Suprapubic skin (tissue), 4 donors: ENCODE measurements around the gene GFI1B.

ENCODE experiments used
- EP300 ChIP-seq: sonication (generic); formaldehyde crosslinking; IDR thresholded peaks from one replicate; pipeline ENCODE4 v1.6.1; 2017; ENCODE audit warnings: antibody characterized with exemption
- POLR2A ChIP-seq, 2 donors: fragments of 450-650 bp; IDR thresholded peaks; one replicate each; pipeline ENCODE4 v1.6.1; 2017; ENCODE audit warnings: antibody characterized with exemption in 2 of 2, mild to moderate bottlenecking in 2 of 2, moderate library complexity in 2 of 2
- POLR2AphosphoS5 ChIP-seq, 3 donors: sonication (generic); formaldehyde crosslinking; IDR thresholded peaks; one replicate each; pipeline ENCODE4 v1.6.1; 2017; ENCODE audit warnings: antibody characterized with exemption in 3 of 3
- TF ChIP-seq, protein P1 (sequence below), 2 donors: fragments of 200-600 bp in 1 of 2; fragments of 450-650 bp in 1 of 2; sonication (generic) in 1 of 2; IDR thresholded peaks; one replicate each; pipeline ENCODE4 v1.5.1; 2016 to 2019; ENCODE audit warnings: antibody characterized with exemption in 2 of 2, mild to moderate bottlenecking in 1 of 2, moderate library complexity in 1 of 2

DNA sequence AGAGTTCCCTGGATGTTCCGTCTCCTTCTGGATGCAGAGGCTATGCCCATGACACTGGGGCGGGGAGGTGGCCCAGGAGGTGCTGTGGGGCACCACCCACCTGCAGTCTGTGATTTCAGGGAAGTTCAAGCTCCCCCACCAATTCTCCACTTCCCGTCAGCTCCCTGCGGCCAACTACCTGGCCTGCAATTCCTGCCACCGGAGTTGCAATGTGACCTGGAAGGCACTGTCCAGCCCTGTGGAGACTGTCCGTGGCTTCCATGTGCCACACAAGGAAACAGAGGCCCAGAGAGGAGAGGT lies 16.6 kb downstream of the GFI1B start:
- TF ChIP-seq, protein P1, sequence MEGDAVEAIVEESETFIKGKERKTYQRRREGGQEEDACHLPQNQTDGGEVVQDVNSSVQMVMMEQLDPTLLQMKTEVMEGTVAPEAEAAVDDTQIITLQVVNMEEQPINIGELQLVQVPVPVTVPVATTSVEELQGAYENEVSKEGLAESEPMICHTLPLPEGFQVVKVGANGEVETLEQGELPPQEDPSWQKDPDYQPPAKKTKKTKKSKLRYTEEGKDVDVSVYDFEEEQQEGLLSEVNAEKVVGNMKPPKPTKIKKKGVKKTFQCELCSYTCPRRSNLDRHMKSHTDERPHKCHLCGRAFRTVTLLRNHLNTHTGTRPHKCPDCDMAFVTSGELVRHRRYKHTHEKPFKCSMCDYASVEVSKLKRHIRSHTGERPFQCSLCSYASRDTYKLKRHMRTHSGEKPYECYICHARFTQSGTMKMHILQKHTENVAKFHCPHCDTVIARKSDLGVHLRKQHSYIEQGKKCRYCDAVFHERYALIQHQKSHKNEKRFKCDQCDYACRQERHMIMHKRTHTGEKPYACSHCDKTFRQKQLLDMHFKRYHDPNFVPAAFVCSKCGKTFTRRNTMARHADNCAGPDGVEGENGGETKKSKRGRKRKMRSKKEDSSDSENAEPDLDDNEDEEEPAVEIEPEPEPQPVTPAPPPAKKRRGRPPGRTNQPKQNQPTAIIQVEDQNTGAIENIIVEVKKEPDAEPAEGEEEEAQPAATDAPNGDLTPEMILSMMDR (IDR thresholded peaks at IDR 0.05): no peak
- TF ChIP-seq EP300 (no peak), POLR2A (IDR thresholded peaks at IDR 0.05) (no peak), POLR2AphosphoS5 (IDR thresholded peaks at IDR 0.05) (no peak)
